ENCODE results near the gene PSD4.

DNA sequence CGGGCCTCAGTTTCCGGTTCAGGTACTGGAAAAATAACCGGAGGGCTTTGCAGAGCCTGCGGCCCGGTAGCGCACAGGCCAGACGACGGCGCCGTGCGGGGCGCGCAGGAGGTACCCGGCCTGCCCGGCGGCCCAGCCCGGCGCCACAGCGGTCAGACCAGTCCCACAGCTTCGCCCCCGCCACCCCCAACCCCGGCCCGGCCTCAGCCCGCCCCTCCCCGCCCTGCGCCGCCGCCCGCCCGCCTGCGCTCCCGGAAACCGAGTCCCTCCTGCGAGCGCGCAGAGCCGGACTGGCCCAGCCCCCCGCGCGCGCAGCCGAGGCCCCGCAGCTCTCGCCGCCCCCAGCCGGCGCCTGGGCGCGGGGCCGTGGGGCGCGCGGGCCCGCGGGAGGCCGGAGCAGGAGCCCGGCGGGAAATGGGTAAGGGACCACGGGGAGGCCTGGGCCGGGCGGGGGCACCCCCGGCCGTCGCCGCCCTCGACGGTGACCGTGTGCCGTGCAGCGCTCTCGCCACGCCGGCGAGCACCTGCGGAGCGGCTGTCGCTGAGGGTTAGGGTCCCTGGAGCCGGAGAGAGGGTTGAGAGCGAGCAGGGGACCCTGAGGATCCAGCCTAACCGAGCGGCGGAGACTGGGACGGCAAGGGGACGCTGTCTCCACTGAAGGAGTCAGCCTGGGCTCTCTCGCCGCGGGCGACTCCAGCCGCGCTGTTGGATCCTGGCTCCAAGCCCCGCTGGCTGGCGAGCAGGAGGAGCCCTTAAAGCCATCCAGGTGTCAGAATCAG, 16.5 kb upstream of the PSD4 start:
- TF ChIP-seq, protein P1, sequence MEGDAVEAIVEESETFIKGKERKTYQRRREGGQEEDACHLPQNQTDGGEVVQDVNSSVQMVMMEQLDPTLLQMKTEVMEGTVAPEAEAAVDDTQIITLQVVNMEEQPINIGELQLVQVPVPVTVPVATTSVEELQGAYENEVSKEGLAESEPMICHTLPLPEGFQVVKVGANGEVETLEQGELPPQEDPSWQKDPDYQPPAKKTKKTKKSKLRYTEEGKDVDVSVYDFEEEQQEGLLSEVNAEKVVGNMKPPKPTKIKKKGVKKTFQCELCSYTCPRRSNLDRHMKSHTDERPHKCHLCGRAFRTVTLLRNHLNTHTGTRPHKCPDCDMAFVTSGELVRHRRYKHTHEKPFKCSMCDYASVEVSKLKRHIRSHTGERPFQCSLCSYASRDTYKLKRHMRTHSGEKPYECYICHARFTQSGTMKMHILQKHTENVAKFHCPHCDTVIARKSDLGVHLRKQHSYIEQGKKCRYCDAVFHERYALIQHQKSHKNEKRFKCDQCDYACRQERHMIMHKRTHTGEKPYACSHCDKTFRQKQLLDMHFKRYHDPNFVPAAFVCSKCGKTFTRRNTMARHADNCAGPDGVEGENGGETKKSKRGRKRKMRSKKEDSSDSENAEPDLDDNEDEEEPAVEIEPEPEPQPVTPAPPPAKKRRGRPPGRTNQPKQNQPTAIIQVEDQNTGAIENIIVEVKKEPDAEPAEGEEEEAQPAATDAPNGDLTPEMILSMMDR (IDR thresholded peaks at IDR 0.05), result no peak
- TF ChIP-seq POLR2AphosphoS5 (IDR thresholded peaks at IDR 0.05), result no peak
